OCI-LY7 (cell line): ENCODE data around the gene AGPAT2.

Experiments
- CTCF ChIP-seq: fragments of 200-600 bp; sonication (generic); conservative IDR thresholded peaks from 2 replicates; pipeline ENCODE4 v1.5.1; 2014; ENCODE audit warnings: mild to moderate bottlenecking, antibody characterized with exemption, low read length, moderate library complexity, mixed read lengths
- EZH2phosphoT487 ChIP-seq: fragments of 200-600 bp; sonication (generic); IDR thresholded peaks from 2 replicates; pipeline ENCODE4 v1.6.1; 2018; ENCODE audit warnings: low read depth, borderline replicate concordance, mild to moderate bottlenecking, mixed run types, antibody characterized with exemption, low read length, moderate library complexity, mixed read lengths

GRCh38 chr9:136665111-136665703 is 22.1 kb downstream of the AGPAT2 start:
- TF ChIP-seq CTCF = no peak
- no peak for TF ChIP-seq EZH2phosphoT487
